ENCODE measurements around the gene MAP3K6.

The MAP3K6 gene

DNA sequence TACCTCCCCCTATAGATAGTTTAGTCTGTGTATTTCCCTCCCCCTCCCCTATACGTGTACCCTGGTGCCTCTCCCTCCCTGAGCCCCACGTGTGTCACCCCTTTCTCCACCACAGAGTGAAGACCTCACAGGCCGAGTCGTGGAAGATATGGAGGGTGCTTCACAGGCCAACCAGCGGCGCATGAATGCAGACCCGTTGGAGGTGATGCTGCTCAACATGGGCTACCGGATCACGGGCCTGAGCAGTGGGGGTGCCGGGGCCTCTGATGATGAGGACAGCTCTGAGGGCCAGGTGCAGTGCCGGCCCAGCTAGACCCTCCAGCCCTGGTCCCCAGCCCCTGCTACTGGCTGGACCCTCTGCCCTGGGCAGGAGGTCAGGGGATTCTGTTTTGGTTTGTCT is 60.7 kb downstream of the MAP3K6 start:
- no peak for DNase-seq (ENCODE audit: low read depth in 2 of 2)

Measured in stimulated activated CD4-positive, alpha-beta T cell treated with anti-CD3 and anti-CD28 coated beads, Interleukin-1b, Interleukin-23, amount 100 ng/mL, for 4 hours (primary cell).